PFSK-1 (cell line): ENCODE data around the gene IGLON5.

Experiments used
- FOXP2 ChIP-seq: optimal IDR thresholded peaks from 2 replicates; pipeline ENCODE3; 2011; ENCODE audit warnings: borderline replicate concordance, control low read depth, inconsistent platforms; ENCODE audit not compliant: insufficient read depth; ENCODE audit errors: extremely low read length, extremely low read depth
- POLR2AphosphoS5 ChIP-seq: IDR thresholded peaks from 2 replicates; pipeline ENCODE4 v1.6.1; 2012; ENCODE audit warnings: low read depth, mild to moderate bottlenecking, control low read depth, low read length, moderate library complexity
- SIN3A ChIP-seq: IDR thresholded peaks from 2 replicates; pipeline ENCODE4 v1.6.1; 2012; ENCODE audit warnings: mild to moderate bottlenecking, low read length, moderate library complexity, borderline replicate concordance; ENCODE audit not compliant: insufficient read depth
- TAF1 ChIP-seq: IDR thresholded peaks from 2 replicates; pipeline ENCODE4 v1.6.1; 2012; ENCODE audit warnings: low read length, control low read depth, borderline replicate concordance; ENCODE audit not compliant: insufficient read depth
- TF ChIP-seq, protein P1 (sequence below), 2 experiments: IDR thresholded peaks; 2 replicates each; pipeline versions ENCODE4 v1.6.1 to v1.8.0; 2011 to 2012; ENCODE audit warnings: low read depth in 2 of 2, low read length in 2 of 2, control low read depth in 1 of 2, inconsistent platforms in 1 of 2, mild to moderate bottlenecking in 1 of 2, moderate library complexity in 1 of 2; ENCODE audit not compliant: insufficient read depth in 1 of 2

The IGLON5 gene

DNA sequence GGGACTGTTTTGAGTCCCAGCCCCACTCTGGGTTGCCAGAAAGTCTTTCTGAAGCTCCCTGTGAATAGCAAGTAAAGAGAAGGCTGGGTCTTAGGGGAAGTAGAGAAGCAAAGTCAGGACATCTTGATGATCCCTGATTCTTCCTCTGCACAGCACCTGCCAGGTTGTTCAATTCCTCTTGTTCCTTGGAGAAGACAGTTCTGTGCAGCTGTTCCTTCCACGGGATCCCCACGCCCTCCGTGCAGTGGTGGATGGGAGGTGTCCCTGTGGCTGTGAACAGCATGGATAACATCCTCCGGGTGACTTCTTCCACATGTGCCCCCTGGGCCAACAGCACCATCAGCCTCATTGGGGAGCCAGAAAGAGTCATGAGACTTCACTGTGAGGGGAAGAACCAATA, 29.1 kb upstream of the IGLON5 start:
- TF ChIP-seq, protein P1, sequence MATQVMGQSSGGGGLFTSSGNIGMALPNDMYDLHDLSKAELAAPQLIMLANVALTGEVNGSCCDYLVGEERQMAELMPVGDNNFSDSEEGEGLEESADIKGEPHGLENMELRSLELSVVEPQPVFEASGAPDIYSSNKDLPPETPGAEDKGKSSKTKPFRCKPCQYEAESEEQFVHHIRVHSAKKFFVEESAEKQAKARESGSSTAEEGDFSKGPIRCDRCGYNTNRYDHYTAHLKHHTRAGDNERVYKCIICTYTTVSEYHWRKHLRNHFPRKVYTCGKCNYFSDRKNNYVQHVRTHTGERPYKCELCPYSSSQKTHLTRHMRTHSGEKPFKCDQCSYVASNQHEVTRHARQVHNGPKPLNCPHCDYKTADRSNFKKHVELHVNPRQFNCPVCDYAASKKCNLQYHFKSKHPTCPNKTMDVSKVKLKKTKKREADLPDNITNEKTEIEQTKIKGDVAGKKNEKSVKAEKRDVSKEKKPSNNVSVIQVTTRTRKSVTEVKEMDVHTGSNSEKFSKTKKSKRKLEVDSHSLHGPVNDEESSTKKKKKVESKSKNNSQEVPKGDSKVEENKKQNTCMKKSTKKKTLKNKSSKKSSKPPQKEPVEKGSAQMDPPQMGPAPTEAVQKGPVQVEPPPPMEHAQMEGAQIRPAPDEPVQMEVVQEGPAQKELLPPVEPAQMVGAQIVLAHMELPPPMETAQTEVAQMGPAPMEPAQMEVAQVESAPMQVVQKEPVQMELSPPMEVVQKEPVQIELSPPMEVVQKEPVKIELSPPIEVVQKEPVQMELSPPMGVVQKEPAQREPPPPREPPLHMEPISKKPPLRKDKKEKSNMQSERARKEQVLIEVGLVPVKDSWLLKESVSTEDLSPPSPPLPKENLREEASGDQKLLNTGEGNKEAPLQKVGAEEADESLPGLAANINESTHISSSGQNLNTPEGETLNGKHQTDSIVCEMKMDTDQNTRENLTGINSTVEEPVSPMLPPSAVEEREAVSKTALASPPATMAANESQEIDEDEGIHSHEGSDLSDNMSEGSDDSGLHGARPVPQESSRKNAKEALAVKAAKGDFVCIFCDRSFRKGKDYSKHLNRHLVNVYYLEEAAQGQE (IDR thresholded peaks at IDR 0.05; ENCODE audit: insufficient read depth in 1 of 2, low read depth in 2 of 2, low read length in 2 of 2) = no peak
- TF ChIP-seq TAF1 (no peak), SIN3A (no peak), FOXP2 (no peak), POLR2AphosphoS5 (no peak)

DNA sequence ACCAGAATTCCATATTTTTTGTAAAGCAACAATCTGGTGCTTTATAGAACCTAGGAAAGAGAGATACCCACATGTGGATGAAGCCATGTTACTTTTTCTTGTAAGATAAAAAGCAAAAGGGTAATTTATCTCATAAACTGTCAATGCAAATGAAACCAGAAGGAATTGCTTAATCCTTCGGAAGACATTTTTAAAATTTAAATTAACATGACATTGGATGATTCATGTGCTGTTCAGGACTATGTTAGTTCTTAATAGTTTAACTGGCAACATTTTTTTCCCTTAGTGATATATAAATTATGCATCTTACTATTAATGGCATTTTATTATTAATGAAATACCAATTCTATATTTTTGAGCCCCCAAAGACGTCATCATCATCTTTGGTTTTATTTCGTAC, 25.8 kb upstream of the IGLON5 start:
- TF ChIP-seq SIN3A = no peak
- TF ChIP-seq POLR2AphosphoS5 = no peak
- TF ChIP-seq TAF1 = no peak
- TF ChIP-seq, protein P1 (IDR thresholded peaks at IDR 0.05; ENCODE audit: insufficient read depth in 1 of 2, low read depth in 2 of 2, low read length in 2 of 2) = no peak
- TF ChIP-seq FOXP2 = no peak

DNA sequence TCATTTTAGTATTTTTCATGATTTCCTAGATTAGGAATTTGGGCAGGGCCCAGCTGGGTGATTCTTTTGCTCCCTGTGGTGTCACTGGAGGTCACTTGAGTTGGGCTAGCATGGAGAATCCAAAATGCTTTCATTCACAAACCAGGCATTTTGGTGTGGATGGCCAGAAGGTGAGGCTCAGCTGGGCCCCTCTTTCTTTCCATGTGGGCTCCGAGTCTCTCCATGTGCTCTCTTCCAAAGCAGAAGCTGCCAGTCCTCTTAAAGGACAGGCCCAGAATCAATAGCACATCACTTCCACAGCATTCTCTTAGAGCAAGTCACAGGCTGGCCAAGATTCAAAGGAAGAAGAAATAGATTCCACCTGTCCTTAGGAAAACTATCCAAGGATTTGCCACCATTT, 21.8 kb upstream of the IGLON5 start:
- TF ChIP-seq, protein P1 (IDR thresholded peaks at IDR 0.05; ENCODE audit: insufficient read depth in 1 of 2, low read depth in 2 of 2, low read length in 2 of 2) = no peak
- TF ChIP-seq FOXP2 = no peak
- no peak for TF ChIP-seq POLR2AphosphoS5
- no peak for TF ChIP-seq TAF1
- TF ChIP-seq SIN3A = no peak

DNA sequence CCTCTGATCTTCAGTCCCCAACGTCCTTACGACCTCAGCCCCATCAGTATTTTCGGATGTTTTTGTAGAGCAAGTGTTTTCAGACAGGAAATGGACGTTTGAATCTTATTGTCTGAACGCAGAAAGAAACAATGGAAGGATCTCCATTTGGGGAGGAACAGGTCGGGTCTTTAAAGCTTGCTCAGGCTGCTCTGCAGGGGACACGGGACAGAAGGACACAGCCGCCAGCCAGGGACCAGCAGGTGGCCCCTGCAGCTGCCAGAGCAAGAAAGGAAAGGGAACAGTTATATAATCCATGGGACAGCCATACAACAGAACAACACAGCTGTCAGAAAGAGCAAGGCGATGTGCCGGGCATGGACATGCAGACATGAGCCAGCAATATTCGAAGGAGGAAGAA, 18.5 kb upstream of the IGLON5 start:
- TF ChIP-seq, protein P1 (IDR thresholded peaks at IDR 0.05; ENCODE audit: insufficient read depth in 1 of 2, low read depth in 2 of 2, low read length in 2 of 2) = no peak
- TF ChIP-seq POLR2AphosphoS5 = no peak
- no peak for TF ChIP-seq TAF1
- TF ChIP-seq SIN3A = no peak
- no peak for TF ChIP-seq FOXP2

DNA sequence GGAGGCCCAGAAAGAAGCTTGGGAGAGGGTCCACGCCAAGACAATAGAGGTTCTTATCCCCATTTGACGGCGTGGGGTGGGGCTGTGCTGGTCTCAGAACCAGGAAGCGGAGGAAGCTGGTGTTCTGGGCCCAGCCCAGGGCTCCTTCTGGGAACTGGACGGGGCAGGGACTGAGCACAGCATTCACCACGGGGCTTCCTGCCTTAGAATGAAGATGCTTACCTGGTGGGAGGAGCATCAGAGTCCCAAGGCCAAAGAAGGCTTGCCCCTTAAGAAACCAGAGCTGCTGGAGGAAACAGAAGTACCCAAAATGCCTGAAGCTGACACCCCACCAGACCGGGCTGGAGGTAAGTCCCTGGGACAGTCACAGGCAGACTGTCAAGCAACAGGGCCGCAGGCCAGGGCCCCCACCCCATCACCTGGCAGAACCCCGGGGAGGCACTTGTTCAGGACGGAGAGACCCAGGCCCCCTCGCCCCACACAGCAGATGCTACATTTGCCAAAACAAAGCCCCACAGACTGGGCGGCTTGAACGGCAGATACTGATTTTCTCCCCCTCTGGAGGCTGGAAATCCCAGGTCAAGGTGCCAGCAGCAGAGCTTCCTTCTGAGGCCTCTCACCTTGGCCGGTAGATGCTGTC, 17.8 kb upstream of the IGLON5 start:
- no peak for TF ChIP-seq TAF1
- no peak for TF ChIP-seq FOXP2
- TF ChIP-seq, protein P1 (IDR thresholded peaks at IDR 0.05; ENCODE audit: insufficient read depth in 1 of 2, low read depth in 2 of 2, low read length in 2 of 2) = no peak
- no peak for TF ChIP-seq SIN3A
- no peak for TF ChIP-seq POLR2AphosphoS5
